Measurements from ENCODE around the gene MUSK.
"Not testable (repeated sequence)": the region's sequence is repeated elsewhere in the genome, so short reads cannot be mapped to it uniquely, and the experiment has no call there.

MUSK gene

GRCh38 chr9:110812886-110813285 is 144.3 kb downstream of the MUSK start:
- FAIRE-seq: no peak

GRCh38 chr9:110814159-110814558 is 145.6 kb downstream of the MUSK start:
- no peak for FAIRE-seq

GRCh38 chr9:110815361-110815760 is 146.8 kb downstream of the MUSK start:
- FAIRE-seq: no peak

DNA sequence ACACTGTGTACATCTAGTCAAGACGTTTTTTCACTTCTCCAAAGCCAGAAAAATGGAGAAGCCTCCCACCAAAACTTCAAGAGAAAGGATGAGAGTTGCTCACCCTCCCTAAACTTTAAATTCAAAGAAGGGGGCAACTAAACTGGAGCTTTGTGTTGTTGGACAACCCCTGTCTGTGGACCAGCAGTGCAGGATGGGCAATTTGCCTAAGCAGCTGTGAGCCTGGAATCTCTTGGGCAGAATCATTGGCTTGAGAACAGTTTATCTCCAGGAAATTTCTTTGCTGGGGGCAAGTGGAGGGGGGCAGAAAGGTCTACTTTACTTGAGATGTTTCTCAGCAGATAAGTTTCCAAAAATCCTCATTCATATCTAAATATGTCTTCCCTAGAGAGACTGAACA is 151.8 kb downstream of the MUSK start:
- no peak for FAIRE-seq

DNA sequence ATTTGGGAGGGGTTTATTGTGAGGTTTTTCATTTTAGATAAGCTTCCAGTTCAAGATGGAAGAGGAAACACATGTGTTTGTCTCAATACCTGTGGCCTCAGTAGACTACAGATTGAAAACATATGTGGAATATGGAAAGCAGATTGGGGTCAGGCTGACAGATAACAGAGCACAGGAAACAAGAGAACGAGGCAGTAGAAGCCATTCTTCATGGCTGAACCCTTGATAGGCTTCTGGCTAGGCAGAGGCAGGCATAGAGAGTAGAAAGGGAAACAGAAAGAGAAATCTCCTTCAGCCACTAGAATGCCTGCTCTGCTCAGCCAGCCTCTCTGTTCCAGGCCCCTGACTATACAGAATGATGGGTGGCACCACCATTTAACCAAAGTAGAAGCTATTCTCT is 152.5 kb downstream of the MUSK start:
- no peak for FAIRE-seq

- FAIRE-seq: not testable (repeated sequence)
Measured at GRCh38 chr9:110825129-110825528, 156.5 kb downstream of the MUSK start.

- FAIRE-seq: no peak
Measured at GRCh38 chr9:110825950-110826349, 157.4 kb downstream of the MUSK start.

- FAIRE-seq: not testable (repeated sequence)
Measured at GRCh38 chr9:110826400-110826799, 157.8 kb downstream of the MUSK start.

DNA sequence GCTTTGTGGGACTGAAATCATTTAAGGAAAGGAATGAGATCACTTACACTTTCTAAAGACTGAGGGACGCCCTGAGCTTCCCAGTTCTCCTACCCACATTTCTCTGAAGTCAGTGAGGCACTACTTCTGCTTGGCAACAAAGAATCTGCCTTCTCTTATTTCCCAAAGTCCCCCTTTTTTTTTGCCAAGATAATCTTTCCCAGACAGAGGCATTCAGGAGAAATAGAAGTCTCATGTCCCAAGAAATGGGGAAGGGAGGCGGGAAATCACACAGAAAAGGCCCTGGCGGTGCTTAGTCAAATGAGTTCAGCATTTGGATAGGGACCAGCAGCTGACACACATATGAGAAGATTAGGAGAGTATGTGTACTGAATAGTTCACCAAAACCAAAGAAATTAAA is 159.7 kb downstream of the MUSK start:
- FAIRE-seq: no peak

DNA sequence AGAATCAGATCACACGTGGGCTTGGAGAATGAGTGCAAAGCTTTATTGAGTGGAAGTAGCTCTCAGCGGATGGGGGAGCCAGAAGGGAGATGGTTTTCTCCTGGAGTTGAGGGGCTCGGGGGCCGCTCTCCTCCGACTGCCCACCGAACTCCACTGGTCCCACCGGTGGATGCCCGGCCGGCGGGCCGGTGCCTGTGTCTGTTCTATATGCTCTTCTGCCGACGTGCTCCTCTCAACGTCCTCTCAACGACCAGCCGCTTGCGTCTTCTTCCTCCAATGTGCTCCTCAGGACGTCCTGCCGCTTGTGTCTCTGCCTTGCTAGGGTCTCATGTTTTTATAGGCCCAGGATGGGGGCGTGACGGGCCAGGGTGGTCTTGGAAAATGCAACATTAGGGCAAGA is 161.9 kb downstream of the MUSK start:
- no peak for FAIRE-seq

- FAIRE-seq: no peak
Measured at GRCh38 chr9:110832926-110833325, 164.3 kb downstream of the MUSK start.

GRCh38 chr9:110835404-110835803 is 166.8 kb downstream of the MUSK start:
- no peak for FAIRE-seq

DNA sequence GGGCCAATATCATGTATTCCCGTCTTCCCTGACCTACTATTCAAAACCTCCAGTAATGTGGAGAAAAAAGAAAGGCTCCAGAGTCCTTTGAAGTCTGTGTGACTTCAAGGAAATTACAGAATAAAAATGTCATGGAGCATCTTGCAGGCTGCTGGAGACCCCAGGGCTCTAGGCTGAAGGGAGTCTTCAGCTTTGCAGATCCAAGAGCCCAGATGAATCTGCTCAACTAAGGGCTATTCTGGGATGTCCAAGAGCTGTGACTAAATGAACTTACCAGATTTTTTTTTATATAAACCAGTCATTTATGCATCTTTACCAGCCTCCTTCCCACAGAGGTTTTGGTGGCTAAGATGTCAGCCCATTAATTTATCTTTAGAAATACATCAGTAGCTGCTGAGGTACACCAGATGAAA is 167.3 kb downstream of the MUSK start:
- FAIRE-seq: no peak

DNA sequence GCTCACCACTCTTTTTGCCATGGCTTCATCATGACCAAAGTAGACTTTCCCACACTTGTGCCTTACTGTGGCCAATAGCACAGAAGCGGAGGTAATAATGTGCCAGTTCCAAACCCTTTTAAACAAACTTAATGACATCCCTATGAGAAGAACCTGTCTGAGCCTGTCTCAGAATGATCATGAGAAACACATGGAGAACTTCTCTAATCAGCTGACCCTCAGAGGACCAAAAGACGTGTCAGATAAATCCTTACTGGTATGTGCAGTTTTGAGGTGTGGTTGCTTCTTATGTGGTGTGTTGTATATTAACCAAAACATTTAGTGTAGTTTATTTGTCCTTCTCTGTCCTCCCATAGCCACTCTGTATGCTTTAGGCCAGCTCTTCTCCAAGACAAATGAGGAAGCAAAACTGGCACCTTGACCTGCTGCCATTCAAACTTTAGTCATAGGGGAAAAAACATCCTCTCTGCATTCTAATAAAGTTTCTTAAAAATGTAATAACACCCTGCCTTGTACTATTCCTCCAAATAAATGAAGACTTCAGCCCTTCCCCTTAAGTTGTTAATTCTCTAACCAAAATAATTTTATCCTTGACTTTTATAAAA is 168.9 kb downstream of the MUSK start:
- FAIRE-seq: no peak

DNA sequence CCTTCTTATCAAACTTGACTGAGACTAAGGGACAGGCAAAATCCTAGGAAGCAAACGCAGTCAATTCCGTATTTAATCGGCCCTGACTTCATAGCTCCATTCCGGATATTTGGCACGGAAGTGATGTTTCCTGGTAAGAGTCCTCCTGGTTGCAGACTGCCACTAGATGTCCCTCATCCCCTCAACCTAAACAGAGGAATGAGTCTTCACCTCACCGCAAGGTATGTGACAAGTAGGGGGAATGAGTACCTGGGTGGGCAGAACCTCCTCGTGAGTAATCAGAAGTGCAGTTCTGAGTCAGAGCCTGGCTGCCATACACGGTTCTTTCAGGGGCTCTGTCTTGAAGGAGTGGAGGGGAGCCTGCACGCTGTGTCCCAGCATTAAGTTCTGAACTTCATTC is 173.6 kb downstream of the MUSK start:
- no peak for FAIRE-seq

DNA sequence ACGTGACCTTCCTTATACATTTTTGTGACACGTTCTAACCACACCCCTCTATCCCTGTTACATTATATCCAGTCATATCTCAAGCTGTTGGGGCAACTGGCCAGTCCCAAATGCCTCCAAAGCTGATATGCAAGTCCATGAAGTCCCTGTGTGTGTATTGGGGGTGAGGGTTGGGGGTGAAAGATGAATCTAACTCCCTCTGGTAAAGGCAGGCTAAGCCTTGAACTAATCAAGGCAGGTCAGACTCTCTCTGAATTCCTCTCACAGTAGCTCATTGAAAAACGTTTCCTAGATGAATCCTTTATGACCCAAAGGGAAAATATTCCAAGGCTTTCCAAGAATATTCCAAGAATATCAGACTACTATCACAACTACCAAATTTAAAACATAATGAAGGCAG is 174.4 kb downstream of the MUSK start:
- FAIRE-seq: no peak

- FAIRE-seq: no peak
Measured at GRCh38 chr9:110844121-110844520, 175.5 kb downstream of the MUSK start.

DNA sequence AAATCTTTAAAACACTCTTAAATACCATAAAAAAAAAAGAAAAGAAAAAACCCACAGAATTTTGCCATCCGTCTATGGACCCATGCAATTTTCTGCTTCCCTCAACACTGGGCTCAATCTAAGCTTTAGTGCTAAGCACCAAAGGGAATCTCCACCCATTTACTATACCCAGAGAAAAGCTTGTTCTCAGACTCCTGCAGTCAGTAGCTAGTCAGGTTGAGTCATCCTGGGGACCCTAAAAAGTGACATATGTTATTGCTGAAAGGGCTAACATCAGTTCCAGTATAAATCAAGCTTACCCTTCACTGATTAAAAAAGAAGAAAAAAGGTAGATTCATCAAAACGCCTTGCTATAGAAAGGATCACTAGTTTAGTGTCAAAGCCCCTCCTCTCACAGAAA is 177.6 kb downstream of the MUSK start:
- no peak for FAIRE-seq

- no peak for FAIRE-seq
Measured at GRCh38 chr9:110847671-110848070, 179.1 kb downstream of the MUSK start.

GRCh38 chr9:110850401-110851135 is 182.0 kb downstream of the MUSK start:
- FAIRE-seq: no peak

All from islet of Langerhans (tissue), 1 donor.